GM12874 (cell line): ENCODE data around the gene GNAI2.

Source experiments
- TF ChIP-seq, protein P1 (sequence below): IDR thresholded peaks from 2 replicates; pipeline ENCODE4 v1.5.1; 2011; ENCODE audit warnings: low read depth, mild to moderate bottlenecking, control low read depth, low read length, moderate library complexity; ENCODE audit not compliant: insufficient read depth

GNAI2 gene

DNA sequence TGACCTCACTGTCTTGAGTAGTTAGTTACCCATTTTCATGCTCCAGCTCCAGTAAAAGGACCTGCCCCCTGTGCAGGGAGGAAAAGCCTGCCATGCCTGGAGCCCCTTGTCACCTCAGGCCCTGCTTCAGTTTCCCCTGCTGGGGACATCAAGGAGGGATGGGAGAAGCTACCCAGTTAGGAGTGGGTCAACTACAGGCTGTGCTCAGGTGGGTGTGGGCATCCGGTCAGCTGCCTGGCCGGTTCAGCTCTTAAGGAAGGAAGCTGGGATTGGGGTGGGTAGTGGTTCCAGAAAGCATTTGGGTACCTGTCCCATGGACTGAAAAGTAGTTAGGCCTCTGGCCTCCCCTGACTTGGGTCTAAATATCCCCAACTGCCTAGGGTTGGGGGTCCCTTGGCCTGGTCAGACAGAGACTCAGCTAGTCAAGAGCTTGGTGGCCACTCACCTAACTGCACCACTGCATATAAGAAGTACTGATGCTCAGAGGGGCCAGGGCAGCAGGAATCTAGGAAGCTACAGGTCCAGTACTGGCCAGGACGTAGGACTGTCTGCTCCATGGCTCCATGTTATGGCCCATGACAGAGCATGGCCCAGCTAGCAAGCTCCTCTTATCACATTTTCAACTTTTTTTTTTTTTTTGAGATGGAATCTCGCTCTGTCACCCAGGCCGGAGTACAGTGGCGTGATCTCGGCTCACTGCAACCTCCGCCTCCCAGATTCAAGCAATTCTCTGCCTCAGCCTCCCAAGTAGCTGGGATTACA is 43.4 kb downstream of the GNAI2 start:
- TF ChIP-seq, protein P1, sequence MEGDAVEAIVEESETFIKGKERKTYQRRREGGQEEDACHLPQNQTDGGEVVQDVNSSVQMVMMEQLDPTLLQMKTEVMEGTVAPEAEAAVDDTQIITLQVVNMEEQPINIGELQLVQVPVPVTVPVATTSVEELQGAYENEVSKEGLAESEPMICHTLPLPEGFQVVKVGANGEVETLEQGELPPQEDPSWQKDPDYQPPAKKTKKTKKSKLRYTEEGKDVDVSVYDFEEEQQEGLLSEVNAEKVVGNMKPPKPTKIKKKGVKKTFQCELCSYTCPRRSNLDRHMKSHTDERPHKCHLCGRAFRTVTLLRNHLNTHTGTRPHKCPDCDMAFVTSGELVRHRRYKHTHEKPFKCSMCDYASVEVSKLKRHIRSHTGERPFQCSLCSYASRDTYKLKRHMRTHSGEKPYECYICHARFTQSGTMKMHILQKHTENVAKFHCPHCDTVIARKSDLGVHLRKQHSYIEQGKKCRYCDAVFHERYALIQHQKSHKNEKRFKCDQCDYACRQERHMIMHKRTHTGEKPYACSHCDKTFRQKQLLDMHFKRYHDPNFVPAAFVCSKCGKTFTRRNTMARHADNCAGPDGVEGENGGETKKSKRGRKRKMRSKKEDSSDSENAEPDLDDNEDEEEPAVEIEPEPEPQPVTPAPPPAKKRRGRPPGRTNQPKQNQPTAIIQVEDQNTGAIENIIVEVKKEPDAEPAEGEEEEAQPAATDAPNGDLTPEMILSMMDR, result no peak

- TF ChIP-seq, protein P1, result no peak
Measured at GRCh38 chr3:50286322-50287227, 50.6 kb downstream of the GNAI2 start.

DNA sequence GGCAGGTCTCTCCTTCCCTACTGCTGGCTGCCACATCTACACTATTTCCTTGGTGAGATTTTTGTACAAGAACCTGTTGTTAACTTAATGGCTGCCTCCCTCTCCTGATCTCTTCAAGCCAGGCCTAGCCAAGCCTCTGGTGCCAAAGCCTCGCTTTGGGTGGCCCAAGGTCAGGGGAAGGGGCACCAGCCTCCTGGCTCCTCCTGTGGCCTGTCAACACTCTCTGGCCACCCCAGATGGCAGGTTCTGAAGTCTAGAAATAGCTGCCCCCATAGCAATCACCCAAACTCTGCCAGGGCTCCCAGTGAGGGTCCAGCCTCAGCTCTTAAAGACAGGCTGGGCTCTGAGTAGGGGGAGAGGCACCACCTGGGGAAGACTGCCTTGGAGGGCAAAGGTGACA is 51.3 kb downstream of the GNAI2 start:
- TF ChIP-seq, protein P1, result no peak

GRCh38 chr3:50288387-50289007 is 52.5 kb downstream of the GNAI2 start:
- TF ChIP-seq, protein P1, result no peak

GRCh38 chr3:50289130-50289529 is 53.1 kb downstream of the GNAI2 start:
- TF ChIP-seq, protein P1, result no peak

DNA sequence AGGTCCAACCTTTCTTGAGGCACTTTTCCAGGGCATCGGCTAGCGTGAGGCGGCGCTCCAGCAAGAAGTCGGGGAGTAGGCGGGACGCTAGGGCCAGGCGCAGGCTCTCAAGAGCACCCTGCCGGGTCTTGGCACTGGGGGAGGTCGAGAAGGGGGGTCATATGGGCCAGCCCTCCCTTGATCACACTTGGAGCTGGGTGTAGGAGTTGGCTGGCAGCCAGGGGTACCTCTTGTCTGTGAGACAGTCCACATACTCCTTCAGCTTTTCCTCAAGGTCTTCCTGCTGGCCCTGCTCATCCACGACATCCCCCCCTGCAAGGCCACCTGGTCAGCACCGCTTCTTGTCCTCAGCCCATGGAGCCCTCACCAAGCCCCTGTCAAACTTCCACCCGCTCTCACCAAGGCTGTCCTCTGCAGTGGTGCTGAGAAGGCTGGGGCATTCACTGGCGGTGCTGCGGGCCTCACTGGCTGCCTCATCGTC is 54.2 kb downstream of the GNAI2 start:
- TF ChIP-seq, protein P1, result no peak
